NCI-H524 treated with DMSO at 0.1 percent for 48 hours (cell line): ENCODE measurements around the gene OR5M11.
"Not testable (repeated sequence)": the region's sequence is repeated elsewhere in the genome, so short reads cannot be mapped to it uniquely, and the experiment has no call there.

Experiments used
- DNase-seq: peaks from one replicate; lab custom pipeline; 2025; lab: John Stamatoyannopoulos, UW

The OR5M11 gene

DNA sequence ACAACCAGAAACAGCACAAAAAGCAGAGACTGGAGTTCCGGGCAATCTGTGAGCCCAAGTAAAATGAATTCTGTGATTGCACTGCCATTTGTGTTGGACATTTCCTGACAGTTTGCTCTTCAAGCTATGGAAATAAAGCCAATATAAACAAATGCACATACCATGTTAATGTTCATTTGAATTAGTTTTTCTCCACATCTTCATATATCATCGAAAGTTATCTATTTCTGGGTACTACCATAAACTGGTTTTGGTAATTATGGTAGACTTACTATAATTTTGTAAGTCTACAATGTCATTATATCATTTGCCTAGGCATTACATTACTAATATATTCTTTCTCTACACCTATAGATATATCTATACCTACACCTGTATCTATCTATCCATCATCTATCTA, at the start of gene OR5M11:
TSS of gene OR5M11 (minus strand) at position 101 of the 400 bp plus-strand sequence. CDS start at position 101, 0 bp downstream.
- no peak for DNase-seq

GRCh38 chr11:56592088-56592717, 49.1 kb upstream of the OR5M11 start:
- not testable (repeated sequence) for DNase-seq

DNA sequence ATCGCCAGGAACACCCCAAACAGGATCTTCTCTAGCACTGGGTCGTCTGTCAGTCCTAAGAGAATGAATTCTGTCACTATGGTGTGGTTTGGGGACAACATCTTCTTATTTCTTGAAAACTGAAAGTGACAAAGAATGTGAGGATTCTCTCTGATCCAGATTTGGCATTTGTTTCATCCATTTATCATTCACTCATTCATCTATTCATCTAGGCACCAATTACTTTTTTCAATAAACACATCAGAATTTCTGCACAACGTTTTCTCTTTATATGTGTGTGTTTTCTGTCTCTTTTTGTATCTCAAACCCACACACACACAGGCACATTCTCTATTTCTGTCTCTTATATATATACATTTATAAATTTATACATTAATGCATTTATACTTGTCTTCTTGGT, 34.6 kb upstream of the OR5M11 start, which contains the start of gene OR5M10:
TSS of gene OR5M10 (minus strand) at position 101 of the 400 bp plus-strand sequence. CDS start at position 101, 0 bp downstream.
- no peak for DNase-seq

GRCh38 chr11:56558574-56558973, 15.5 kb upstream of the OR5M11 start:
- no peak for DNase-seq

DNA sequence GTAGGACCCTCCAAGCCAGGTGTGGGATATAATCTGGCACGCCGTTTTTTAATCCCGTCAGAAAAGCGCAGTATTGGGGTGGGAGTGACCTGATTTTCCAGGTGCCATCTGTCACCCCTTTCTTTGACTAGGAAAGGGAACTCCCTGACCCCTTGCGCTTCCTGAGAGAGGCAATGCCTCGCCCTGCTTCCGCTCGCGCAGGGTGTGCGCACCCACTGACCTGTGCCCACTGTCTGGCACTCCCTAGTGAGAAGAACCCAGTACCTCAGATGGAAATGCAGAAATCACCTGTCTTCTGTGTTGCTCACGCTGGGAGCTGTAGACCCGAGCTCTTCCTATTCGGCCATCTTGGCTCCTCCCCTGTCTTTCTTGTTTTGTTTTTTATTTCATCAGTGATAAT, 11.6 kb upstream of the OR5M11 start:
- not testable (repeated sequence) for DNase-seq

GRCh38 chr11:56545531-56545930, 2.5 kb upstream of the OR5M11 start:
- DNase-seq = no peak

GRCh38 chr11:56543739-56544138, 682 bp upstream of the OR5M11 start:
- no peak for DNase-seq

DNA sequence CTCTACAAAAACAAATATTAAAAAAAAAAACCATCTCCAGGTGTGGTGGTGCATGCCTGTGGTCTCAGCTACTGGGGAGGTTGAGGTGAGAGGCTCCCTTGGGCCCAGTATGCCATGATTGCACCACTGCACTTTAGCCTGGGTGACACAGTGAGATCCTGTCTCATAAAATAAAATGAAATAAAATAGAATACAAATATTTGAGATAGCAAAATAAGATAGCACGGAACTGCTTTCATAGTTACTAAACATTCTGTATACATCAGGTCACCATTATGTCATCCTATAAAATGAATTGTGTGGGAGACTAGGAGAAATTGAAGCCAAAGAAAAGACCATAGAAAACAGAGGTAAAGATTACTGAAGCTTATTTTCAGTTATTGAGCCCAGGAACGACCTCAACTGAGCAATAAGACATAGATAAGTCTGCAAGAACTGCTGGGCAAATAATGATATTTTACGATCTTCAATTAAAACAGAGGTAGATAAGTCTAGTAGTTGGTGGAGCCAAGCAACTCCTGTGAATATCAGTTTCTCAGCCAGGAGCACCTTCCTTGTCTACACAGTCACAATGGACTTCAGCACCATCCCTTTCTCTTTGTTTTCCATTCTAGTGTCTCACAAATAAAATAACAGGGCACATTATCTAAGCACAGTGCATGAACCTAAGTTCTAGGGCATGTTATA, 9.9 kb downstream of the OR5M11 start:
- DNase-seq = no peak

DNA sequence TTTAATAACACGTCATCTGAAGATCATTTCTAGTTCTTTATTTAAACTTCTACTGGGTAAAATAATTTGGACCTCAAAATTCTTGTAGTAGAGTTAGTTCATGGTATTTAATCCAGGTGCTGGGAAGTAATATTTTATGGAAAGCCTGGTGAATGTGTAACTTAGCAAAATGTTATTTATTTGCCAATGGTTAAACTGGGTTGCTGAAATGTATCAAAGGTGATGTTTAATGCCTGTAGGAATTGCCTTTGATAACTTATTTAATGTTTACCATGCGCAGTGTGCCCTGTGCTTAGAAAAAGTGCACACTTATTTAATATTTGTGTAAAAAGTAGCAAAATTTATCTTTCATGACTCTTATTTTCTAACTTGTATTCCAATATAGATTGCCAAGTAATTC, 11.2 kb downstream of the OR5M11 start:
- no peak for DNase-seq

GRCh38 chr11:56522008-56522407, 21.0 kb downstream of the OR5M11 start:
- no peak for DNase-seq

DNA sequence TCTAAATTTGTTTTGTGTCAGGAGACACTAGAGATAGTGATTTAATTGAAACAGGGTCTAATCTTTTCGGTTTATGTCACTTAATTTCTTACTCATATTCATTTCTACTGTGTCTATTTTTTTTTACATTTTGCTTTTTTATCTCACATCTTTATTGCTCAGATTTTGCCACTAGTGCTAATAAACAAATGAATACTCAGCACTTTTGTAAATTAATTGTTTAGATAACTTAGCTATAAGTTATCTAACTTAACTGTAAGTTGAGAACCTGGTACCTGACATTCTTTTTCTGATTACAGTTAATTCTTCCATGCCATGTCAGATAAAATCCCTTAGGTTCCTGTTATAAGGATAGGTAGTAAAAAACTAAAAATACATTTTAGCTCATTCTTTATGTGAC, 29.8 kb downstream of the OR5M11 start:
- no peak for DNase-seq

GRCh38 chr11:56509439-56509838, 33.6 kb downstream of the OR5M11 start:
- DNase-seq = no peak

- DNase-seq = no peak
Observed at GRCh38 chr11:56497010-56497409, 46.0 kb downstream of the OR5M11 start.

- no peak for DNase-seq
Observed at GRCh38 chr11:56495117-56495516, 47.9 kb downstream of the OR5M11 start.
